ENCODE measurements around the gene ECD. TPM values are rescaled to one million over a fixed set of nuclear protein-coding genes. Genes with fewer than 3 reads are reported as not detected.
"Not testable (repeated sequence)": the region's sequence is repeated elsewhere in the genome, so short reads cannot be mapped to it uniquely, and the experiment has no call there.

Gene ECD
- total RNA-seq, 1 experiment from 2014 or later, result 29.8 TPM

DNA sequence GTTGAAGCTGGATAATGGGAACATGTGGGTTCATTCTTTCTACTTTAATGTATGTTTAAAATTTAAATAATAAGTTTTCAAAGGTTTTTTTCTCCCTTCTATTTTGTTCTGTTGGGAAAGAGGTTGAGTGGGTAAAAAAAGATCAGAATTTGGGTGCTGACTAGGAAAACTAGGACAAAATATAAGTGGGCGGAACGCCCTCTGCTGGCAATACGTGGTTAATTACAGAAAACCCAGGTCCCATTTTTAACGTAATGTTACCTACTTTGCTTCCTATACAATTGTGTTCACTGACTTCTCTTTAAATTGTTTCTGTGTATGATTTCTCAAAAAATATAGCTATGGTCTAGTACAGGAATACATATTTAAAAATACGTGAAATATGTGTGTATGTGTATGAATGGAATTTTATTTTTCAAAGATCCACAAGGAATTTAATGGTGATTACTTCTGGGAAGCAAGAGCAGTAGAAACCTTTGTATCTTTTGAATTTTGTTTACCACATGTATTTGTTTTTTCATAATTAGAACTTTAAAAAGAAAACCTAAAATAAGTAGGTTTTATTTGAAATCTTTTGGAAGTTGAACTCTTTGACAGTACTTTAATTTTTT lies 8.7 kb downstream of the ECD start:
- DNase-seq (ENCODE audit: low read depth), result peak; percentile 38

DNA sequence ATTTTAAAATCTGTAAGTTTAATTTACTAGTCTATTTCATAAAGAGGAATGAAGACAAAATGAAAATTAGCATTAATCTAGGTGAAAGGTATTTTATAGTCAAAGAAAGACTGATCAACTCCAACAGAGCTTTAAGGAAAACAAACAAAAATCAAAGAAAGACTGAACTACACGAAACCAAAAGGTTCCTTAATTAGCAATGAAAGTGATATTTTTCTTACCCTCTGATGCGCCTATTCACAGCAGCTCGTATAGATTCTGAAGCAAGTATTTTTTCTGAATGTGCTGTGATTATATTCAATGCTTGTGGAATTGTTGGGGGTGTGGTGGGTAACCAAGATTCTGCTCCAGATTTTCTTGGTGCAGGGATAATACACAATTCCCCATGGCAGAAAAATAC lies 11.8 kb downstream of the ECD start:
- no peak for DNase-seq (ENCODE audit: low read depth)

DNA sequence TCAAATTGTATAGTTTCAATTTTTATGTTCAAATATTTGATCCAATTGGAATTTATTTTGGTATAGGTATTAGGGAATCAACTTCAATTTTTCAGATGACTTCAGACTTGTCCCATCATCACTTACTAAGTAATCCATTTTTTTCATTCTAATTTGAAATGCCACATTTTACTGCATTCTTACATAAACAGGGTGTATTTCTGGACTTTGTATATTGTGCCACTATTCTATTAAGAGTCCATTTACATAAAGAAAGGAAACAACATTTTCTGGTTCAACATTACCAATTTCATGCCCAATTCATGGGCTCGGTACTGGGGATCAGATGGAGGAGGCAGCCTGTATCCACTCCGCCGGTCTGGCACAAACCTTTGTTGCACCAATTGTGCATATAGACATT lies 15.8 kb downstream of the ECD start:
- no peak for DNase-seq (ENCODE audit: low read depth)

DNA sequence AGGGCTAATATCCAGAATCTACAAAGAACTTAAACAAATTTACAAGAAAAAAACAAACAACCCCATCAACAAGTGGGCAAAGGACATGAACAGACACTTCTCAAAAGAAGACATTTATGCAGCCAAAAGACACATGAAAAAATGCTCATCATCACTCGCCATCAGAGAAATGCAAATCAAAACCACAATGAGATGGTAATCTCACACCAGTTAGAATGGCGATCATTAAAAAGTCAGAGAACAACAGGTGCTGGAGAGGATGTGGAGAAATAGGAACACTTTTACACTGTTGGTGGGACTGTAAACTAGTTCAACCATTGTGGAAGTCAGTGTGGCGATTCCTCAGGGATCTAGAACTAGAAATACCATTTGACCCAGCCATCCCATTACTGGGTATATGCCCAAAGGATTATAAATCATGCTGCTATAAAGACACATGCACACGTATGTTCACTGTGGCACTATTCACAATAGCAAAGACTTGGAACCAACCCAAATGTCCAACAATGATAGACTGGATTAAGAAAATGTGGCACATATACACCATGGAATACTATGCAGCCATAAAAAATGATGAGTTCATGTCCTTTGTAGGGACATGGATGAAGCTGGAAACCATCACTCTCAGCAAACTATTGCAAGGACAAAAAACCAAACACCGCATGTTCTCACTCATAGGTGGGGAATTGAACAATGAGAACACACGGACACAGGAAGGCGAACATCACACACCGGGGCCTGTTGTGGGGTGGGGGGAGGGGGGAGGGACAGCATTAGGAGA lies 17.0 kb downstream of the ECD start:
- DNase-seq (ENCODE audit: low read depth), result not testable (repeated sequence)

DNA sequence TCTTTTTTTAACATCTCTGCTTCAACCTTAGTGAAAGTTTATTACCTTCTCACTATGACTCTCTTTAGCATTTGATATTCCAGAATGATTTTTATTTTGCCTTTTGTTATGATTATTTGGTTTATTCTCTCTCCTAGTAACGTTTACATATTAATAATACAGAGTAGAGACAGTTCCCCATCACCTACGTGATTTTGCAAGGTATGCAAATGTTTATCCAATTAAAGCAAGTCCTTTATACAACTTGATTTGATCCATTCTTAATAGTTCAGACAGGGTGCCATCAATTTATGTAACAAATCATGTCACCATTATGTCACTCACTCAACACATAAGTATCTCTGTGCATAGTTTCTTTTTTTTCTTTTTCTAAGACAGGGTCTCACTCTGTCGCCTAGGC lies 26.2 kb downstream of the ECD start:
- no peak for DNase-seq (ENCODE audit: low read depth)

DNA sequence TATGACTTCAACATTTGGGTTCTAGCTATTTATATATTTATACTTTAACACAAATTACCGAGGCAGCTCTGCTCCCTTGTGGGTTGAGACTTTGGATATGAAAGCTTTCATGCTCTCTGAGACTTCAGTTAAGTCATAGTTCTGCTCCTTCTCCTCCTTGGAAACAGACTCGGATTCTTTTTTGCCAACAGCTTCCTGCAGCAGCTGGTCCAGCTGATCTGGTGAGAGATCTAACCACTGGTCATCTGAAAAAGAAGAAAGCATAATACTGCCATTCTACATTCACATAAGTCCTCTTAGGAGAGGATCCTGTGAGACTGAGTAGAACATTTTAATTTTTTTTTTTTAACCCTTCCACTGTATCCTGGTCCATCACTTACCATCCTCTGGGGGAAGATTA lies 28.6 kb downstream of the ECD start:
- no peak for DNase-seq (ENCODE audit: low read depth)

DNA sequence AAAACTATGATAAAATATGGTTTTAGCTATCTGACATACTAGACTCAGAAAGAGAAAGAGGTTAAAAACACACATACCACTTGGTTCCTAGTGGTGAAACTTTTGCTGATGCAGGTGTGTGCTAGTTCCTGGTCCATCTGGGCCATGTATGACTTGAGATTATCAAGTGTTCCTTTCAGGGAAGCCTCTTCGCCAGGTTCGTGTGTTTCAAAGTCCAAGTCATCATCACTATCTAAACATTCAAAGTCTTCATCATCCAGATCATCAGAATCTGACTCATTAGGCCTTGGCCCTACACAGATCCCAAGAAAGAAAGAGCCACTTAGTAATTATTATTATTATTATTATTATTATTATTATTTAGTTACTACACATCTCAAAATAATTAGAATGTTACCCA lies 31.2 kb downstream of the ECD start:
- no peak for DNase-seq (ENCODE audit: low read depth)

DNA sequence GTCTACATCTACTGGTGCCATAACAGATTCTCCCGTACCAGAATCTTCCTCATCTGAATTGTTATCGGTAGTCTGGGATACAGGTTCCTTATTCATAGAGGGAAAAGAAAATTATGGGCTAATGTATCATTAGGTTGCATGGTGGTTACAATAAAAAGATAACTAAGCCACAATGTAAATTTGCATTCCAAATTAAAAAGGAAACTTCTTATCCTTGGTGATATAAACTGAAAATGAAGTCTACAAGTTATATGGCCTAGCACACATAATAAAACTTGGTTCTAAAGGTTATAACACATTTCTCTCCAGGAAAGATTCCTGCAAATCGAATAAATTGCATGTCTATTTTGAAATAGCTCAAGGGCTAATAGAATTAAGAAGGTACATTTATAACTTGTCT lies 33.1 kb downstream of the ECD start:
- no peak for DNase-seq (ENCODE audit: low read depth)

DNA sequence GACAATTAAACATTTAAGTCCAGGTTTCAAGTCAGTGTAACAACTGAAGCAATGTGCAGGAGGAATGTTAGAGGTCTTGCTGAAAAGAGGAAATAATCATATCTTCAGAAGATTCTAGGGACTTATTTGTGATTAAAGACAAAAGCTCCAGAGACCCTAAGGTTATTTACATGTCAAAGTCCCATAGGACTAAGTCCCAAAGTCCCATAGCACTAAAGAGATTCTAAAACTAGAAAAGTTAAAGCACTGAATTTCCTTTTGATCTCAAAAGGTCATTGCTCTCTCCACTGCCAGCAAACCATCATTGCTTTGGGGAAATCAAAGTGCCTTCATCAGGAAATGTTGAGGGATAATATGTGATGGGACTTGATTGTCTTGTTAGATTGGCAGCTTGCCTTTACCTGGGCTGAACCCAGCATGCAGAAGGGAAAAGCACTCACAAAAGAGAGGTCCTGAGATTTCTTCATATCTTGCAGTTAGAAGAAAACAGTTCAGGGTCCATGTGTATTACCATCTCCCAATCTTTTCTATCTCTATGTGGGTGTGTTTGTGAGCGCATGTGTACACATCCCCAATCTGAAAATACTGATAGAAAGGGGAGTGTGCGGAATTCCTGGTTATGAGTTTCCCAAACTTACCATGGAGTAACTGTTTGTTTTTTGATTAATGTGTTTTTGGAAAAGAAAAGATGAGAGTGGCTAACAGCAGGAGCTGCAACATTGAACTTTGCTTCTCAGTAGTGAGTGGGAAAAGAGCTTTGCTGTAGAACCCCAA lies 35.7 kb downstream of the ECD start:
- no peak for DNase-seq (ENCODE audit: low read depth)

DNA sequence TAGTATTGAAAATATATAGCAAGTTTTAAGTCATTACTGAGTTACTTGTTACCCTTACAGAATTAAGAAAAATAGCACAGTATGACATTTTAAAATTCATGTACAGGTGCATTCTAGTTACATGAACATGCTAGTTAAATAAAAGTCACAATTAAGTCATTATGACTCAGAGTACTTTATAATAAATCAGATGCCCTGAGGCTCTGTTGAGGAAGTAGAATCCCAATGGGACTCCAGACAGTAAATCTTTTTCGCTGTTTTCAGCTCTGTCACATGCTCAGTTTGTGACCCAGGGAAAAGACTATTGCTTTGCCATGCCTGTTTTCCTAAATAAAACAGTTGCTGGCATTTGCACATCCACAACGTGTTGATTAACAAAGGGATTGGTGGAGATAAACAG lies 36.5 kb downstream of the ECD start:
- peak; percentile 29 for DNase-seq (ENCODE audit: low read depth)

GRCh38 chr10:73126343-73126742 lies 41.5 kb downstream of the ECD start:
- no peak for DNase-seq (ENCODE audit: low read depth)

DNA sequence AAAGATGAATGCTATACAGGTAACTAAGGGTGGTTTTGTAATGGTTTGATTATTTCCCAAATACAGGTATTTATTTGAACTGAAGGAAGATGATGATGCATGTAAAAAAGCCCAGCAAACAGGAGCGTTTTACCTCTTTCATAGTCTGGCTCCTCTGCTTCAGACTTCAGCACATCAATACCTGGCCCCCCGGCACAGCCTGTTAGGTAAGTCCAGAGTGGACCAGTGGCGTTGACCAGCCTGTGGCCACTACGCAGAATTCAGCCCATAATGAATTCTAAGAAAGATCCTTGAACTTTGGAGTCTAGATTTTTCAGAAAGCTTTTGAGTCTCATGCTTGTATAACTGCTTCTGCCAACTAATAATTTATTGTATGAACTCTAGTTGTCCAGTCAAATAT lies 47.9 kb downstream of the ECD start:
- DNase-seq (ENCODE audit: low read depth), result no peak

- no peak for DNase-seq (ENCODE audit: low read depth)
Observed at GRCh38 chr10:73119457-73119856, 48.4 kb downstream of the ECD start.

- DNase-seq (ENCODE audit: low read depth), result peak; percentile 65
Observed at GRCh38 chr10:73117976-73118743, 49.6 kb downstream of the ECD start.

- DNase-seq (ENCODE audit: low read depth), result no peak
Observed at GRCh38 chr10:73116017-73116416, 51.8 kb downstream of the ECD start.

DNA sequence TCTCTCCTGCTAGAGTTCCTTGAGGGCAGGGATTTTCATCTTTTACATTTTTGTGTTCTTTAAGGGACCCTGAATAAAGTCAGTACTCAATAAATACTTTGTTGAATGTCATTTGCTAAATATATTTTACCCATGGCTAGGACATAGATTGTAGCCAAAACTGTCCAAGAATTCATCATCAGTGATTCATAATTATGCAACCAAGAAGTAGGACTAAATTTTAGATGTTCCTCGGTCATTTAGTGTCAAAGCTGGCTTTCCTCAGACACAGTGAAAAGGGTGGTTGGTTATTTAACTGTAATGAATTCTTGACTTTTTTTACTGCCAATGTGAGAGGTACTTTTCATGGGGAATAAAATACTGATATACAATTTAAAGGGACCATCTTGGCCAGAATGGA lies 54.3 kb downstream of the ECD start:
- DNase-seq (ENCODE audit: low read depth), result no peak

DNA sequence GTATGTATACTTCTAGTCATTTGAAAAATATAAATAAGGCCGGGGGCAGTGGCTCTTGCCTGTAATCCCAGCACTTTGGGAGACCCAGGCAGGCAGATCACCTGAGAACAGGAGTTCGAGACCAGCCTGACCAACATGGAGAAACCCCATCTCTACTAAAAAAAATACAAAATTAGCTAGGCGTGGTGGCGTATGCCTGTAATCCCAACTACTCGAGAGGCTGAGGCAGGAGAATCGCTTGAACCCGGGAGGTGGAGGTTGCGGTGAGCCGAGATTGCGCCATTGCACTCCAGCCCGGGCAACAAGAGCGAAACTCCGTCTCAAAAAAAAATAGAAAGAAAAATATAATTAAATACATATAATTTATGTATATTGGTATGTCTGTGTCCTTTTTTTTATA lies 55.8 kb downstream of the ECD start:
- DNase-seq (ENCODE audit: low read depth), result not testable (repeated sequence)

GRCh38 chr10:73110345-73110849 lies 57.4 kb downstream of the ECD start, which contains the start of gene NUDT13:
NUDT13 (plus strand) TSS chr10:73110455; CDS start chr10:73114366, 3,911 bp downstream.
- DNase-seq (ENCODE audit: low read depth), result peak; percentile 84

GRCh38 chr10:73109248-73109652 lies 58.6 kb downstream of the ECD start:
- DNase-seq (ENCODE audit: low read depth), result not testable (repeated sequence)

DNA sequence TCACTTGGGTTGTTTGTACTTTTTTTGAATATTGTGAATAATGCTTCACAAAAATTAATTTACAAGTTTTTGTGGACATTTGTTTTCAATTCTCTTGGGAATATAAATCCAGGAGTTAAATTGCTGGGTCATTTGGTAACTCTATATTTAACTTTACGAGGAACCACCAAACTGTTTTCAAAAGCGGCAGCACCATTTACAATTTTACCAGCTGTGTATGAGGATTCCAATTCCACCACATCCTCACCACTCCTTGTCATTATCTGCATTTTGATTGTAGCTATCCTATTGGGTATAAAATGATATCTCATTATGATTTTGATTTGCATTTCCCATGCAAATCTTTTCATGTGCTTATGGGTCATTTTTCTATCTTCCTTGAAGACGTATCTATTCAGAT lies 61.5 kb downstream of the ECD start:
- no peak for DNase-seq (ENCODE audit: low read depth)

DNA sequence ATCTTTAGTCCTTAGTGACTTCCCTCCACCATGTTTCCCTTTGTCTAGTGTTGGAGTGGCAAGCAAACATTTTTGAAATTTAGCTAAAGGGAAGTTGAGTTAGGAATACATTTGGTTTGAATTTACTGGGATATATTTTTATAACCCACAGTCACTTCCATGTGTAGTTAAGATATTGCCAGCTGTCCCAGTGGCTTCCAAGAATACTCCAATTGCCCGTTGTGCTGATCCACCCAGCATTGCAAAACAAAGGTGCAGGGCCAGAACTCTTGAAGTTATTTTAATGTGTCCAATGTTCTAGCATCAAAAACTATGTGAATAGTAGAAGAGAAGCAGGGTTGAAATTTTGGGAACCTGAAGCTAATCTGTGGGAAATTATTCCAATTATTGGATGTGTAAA lies 68.7 kb downstream of the ECD start:
- DNase-seq (ENCODE audit: low read depth), result no peak

DNA sequence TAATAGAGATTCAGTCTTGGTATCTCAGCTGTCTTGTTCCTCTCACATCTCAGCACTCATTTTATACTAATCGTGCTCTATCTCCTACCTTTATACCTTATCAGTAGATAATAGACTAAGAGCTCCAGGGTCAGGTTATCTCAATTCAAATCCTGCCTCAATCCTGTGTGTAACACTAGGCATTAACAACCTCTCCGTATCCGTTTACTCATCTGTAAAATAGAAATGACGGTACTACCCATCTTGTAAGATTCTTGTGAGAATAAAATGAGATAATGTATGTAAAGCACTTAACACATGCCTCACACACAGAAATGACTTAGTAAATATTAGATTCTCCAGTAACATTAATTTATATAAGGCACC lies 70.5 kb downstream of the ECD start:
- no peak for DNase-seq (ENCODE audit: low read depth)

Data from RPMI7951 (cell line).